A673 (cell line): ENCODE data around the gene EGR2. TPM values are rescaled to one million over a fixed set of nuclear protein-coding genes. Genes with fewer than 3 reads are reported as not detected.

ENCODE experiments used
- BruUV-seq: library from RNA; stranded (reverse); fragments of 400-500 nt; replicated peaks from 2 replicates; lab custom pipeline; 2021; lab: Mats Ljungman, UMichigan
- CTCF ChIA-PET: fragments of 300-600 bp; sonication (Branson Sonifier 250); formaldehyde crosslinking; loops from one replicate; lab custom pipeline; 2022; ENCODE audit warnings: antibody characterized with exemption; lab: Charles Lee
- POLR2A ChIA-PET: fragments of 300-600 bp; sonication (Branson Sonifier 250); formaldehyde crosslinking; loops from one replicate; lab custom pipeline; 2022; ENCODE audit warnings: antibody characterized with exemption; ENCODE audit not compliant: low non-redundant PET; lab: Charles Lee
- DNase-seq: peaks from one replicate; pipeline ENCODE4 v3.0.0-alpha.2; 2015; ENCODE audit warnings: low spot score
- H3K27ac ChIP-seq: fragments of 200-600 bp; sonication (generic); 2 replicates; pipeline ENCODE4 v1.5.1; 2016; ENCODE audit warnings: mixed run types, low read depth, mild to moderate bottlenecking, mixed read lengths, antibody characterized with exemption, low read length; ENCODE audit not compliant: poor library complexity, severe bottlenecking
- H3K27me3 ChIP-seq: fragments of 200-600 bp; sonication (generic); replicated peaks from 2 replicates; pipeline ENCODE4 v1.6.1; 2017; ENCODE audit warnings: mixed run types, low read depth, mild to moderate bottlenecking, mixed read lengths, antibody characterized with exemption, low read length; ENCODE audit not compliant: insufficient read depth, poor library complexity
- H3K36me3 ChIP-seq: fragments of 200-600 bp; sonication (generic); 2 replicates; pipeline ENCODE4 v1.6.1; 2016; ENCODE audit warnings: mixed run types, mild to moderate bottlenecking, mixed read lengths, antibody characterized with exemption, low read length; ENCODE audit not compliant: insufficient read depth, poor library complexity, severe bottlenecking
- H3K4me1 ChIP-seq: fragments of 200-600 bp; sonication (generic); 2 replicates; pipeline ENCODE4 v1.6.1; 2017; ENCODE audit warnings: mixed run types, mild to moderate bottlenecking, mixed read lengths, antibody characterized with exemption, low read length; ENCODE audit not compliant: insufficient read depth, poor library complexity, severe bottlenecking
- H3K4me3 ChIP-seq: fragments of 200-600 bp; sonication (generic); 2 replicates; pipeline ENCODE4 v1.5.1; 2016; ENCODE audit warnings: low read depth, mixed run types, mild to moderate bottlenecking, mixed read lengths, low read length; ENCODE audit not compliant: poor library complexity, severe bottlenecking
- H3K9me3 ChIP-seq: fragments of 200-600 bp; sonication (generic); 2 replicates; pipeline ENCODE4 v1.6.1; 2016; ENCODE audit warnings: mixed run types, low read depth, mild to moderate bottlenecking, mixed read lengths, antibody characterized with exemption, low read length; ENCODE audit not compliant: poor library complexity, severe bottlenecking
- EZH2 ChIP-seq: fragments of 200-600 bp; sonication (generic); IDR thresholded peaks from 2 replicates; pipeline ENCODE4 v1.6.1; 2017; ENCODE audit warnings: borderline replicate concordance, low read depth, mild to moderate bottlenecking, mixed read lengths, antibody characterized with exemption, low read length; ENCODE audit not compliant: poor library complexity, severe bottlenecking
- intact Hi-C: fragments of 100-400 bp; cut with micrococcal nuclease; formaldehyde crosslinking; loops from one replicate; pipeline ENCODE4 v1.10.0; 2022; ENCODE audit not compliant: unreplicated experiment
- total RNA-seq: library from RNA; stranded (reverse); gene quantifications from 2 replicates; pipeline ENCODE4 v1.2.3, GENCODE V29; 2021
- TF ChIP-seq, protein P1 (sequence below): fragments of 300-800, 200-600 bp; sonication (generic); conservative IDR thresholded peaks from 2 replicates; pipeline ENCODE4 v1.5.1; 2017; ENCODE audit warnings: low read depth, mild to moderate bottlenecking, antibody characterized with exemption, low read length, moderate library complexity, mixed read lengths

The EGR2 gene
- total RNA-seq, 1 experiment from 2014 or later, result 18.3 TPM

DNA sequence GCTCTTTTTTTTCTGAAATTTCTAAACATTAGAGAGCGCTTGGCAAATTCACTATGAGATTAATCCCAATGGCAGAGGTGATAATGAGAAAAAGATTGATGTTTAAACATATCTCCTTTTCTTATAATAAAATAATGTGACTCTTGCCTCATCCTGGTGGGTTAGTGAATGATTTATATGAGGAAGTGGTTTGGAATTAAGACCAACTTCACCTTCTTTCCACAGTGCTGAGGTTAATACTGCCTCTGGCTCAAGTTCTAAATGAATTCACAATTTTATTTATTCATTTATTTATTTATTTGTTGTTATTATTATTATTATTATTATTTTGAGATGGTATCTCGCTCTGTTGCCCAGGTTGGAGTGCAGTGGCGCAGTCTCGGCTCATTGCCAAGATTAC, 52.2 kb downstream of the EGR2 start:
- Histone ChIP-seq H3K36me3 (no peaks in the 10 kb centered on the region), H3K4me1 (no peaks in the 10 kb centered on the region), H3K9me3 (no peaks in the 10 kb centered on the region), H3K4me3 (no peak overlapping the region), H3K27me3 (no peaks in the 10 kb centered on the region), H3K27ac (no peak overlapping the region)
- intact Hi-C loops, result no loop called here
- DNase-seq, result no peak
- ChIA-PET CTCF (no interaction called here), POLR2A (no interaction called here)
- BruUV-seq, result no TSS peak
- TF ChIP-seq, protein P1, sequence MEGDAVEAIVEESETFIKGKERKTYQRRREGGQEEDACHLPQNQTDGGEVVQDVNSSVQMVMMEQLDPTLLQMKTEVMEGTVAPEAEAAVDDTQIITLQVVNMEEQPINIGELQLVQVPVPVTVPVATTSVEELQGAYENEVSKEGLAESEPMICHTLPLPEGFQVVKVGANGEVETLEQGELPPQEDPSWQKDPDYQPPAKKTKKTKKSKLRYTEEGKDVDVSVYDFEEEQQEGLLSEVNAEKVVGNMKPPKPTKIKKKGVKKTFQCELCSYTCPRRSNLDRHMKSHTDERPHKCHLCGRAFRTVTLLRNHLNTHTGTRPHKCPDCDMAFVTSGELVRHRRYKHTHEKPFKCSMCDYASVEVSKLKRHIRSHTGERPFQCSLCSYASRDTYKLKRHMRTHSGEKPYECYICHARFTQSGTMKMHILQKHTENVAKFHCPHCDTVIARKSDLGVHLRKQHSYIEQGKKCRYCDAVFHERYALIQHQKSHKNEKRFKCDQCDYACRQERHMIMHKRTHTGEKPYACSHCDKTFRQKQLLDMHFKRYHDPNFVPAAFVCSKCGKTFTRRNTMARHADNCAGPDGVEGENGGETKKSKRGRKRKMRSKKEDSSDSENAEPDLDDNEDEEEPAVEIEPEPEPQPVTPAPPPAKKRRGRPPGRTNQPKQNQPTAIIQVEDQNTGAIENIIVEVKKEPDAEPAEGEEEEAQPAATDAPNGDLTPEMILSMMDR, result no peak
- no peak for TF ChIP-seq EZH2

DNA sequence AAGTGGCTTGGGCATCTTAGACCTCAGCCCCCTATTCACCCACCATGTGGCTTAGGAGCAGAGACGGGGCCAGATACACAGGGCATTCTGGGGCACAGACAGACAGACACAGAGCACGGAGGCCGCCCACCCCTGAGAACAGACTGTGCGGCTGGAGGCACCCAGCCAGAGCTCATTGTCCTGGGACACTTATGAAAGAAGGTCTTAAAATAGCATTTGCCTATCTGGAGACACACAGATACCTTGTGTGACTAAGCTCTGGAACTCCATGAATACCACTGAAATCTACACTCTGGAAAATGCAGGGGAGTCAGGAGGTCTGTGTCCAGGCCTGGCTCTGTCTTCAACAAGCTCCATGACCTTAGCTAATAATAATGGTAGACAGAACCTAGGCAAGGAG, 53.0 kb downstream of the EGR2 start:
- Histone ChIP-seq H3K4me1 (no peaks in the 10 kb centered on the region), H3K36me3 (no peaks in the 10 kb centered on the region), H3K4me3 (no peak overlapping the region), H3K27me3 (no peaks in the 10 kb centered on the region), H3K27ac (no peak overlapping the region), H3K9me3 (no peaks in the 10 kb centered on the region)
- ChIA-PET POLR2A (interaction anchor here (0.6 kb wide), 1 partner anchor 446 kb away, joined by 3 read pairs; no protein-coding TSS in a partner anchor), CTCF (no interaction called here)
- TF ChIP-seq, protein P1, result no peak
- TF ChIP-seq EZH2, result no peak
- no TSS peak for BruUV-seq
- no peak for DNase-seq
- intact Hi-C loops, result no loop called here

Other genes starting within 250 kb of the EGR2 start
- 32.9 and 38.4 TPM in 2 replicates for gene ADO, start 11.6 kb downstream of the EGR2 start, total RNA-seq